Endothelial cell of umbilical vein (primary cell): Measurements from ENCODE around the gene TPM2. TPM values are rescaled to one million over a fixed set of nuclear protein-coding genes. Genes with fewer than 3 reads are reported as not detected.

Experiments
- BruUV-seq: library from RNA; stranded (reverse); fragments of 400-500 nt; replicated peaks from 2 replicates; lab custom pipeline; 2021; lab: Mats Ljungman, UMichigan
- CTCF ChIA-PET: fragments of 300-600, 350-600 bp; sonication (Branson Sonifier 250); formaldehyde crosslinking; loops from one replicate; lab custom pipeline; 2021; ENCODE audit warnings: antibody characterized with exemption, inconsistent platforms; lab: Charles Lee
- POLR2A ChIA-PET: fragments of 300-600, 350-600 bp; sonication (Branson Sonifier 250); formaldehyde crosslinking; loops from one replicate; lab custom pipeline; 2021; ENCODE audit warnings: antibody characterized with exemption, inconsistent platforms; lab: Charles Lee
- DNase-seq: peaks from one replicate; pipeline ENCODE4 v3.0.0-alpha.2; 2011; ENCODE audit warnings: low read depth, low spot score
- FAIRE-seq: peaks from 2 replicates; lab custom pipeline; 2011; peaks lifted over from hg19 to GRCh38; lab: Jason Lieb, UNC
- H2AFZ ChIP-seq: 2 replicates; pipeline ENCODE4 v1.6.0; 2012; ENCODE audit warnings: low read depth, low read length, control low read depth, inconsistent platforms
- H3K27ac ChIP-seq: 2 replicates; pipeline ENCODE4 v1.5.1; 2011; ENCODE audit warnings: low read depth, mild to moderate bottlenecking, control low read depth, low read length, moderate library complexity; ENCODE audit not compliant: insufficient read depth
- H3K27me3 ChIP-seq, 2 experiments: 2 replicates each; pipeline versions ENCODE4 v1.6.0 to v1.6.1; 2011; ENCODE audit warnings: low read length in 2 of 2, mixed read lengths in 1 of 2; ENCODE audit not compliant: control insufficient read depth in 2 of 2, insufficient read depth in 2 of 2
- H3K36me3 ChIP-seq, 2 experiments: 2 replicates in 1 of 2; 3 replicates in 1 of 2; pipeline ENCODE4 v1.5.1; 2011; ENCODE audit warnings: low read length in 2 of 2, mild to moderate bottlenecking in 1 of 2, moderate library complexity in 1 of 2; ENCODE audit not compliant: control insufficient read depth in 2 of 2, insufficient read depth in 2 of 2; ENCODE audit errors: extremely low read depth in 1 of 2
- H3K4me1 ChIP-seq: 3 replicates; pipeline ENCODE4 v1.5.1; 2011; ENCODE audit warnings: mild to moderate bottlenecking, low read length; ENCODE audit not compliant: control insufficient read depth, insufficient read depth; ENCODE audit errors: extremely low read depth
- H3K4me2 ChIP-seq: 2 replicates; pipeline ENCODE4 v1.6.1; 2011; ENCODE audit warnings: low read length, control low read depth, mixed read lengths; ENCODE audit not compliant: insufficient read depth
- H3K4me3 ChIP-seq, 3 experiments: fragments of 200-600 bp in 1 of 3; sonication (generic), shearing (Covaris generic) in 1 of 3; replicated peaks in 1 of 3; 2 replicates each; pipeline ENCODE4 v1.5.1; 2011 to 2016; ENCODE audit warnings: control low read depth in 3 of 3, low read length in 3 of 3, mild to moderate bottlenecking in 2 of 3, inconsistent platforms in 1 of 3, low read depth in 1 of 3, moderate library complexity in 1 of 3; ENCODE audit not compliant: insufficient read depth in 1 of 3
- H3K79me2 ChIP-seq: 2 replicates; pipeline ENCODE4 v1.6.0; 2012; ENCODE audit warnings: low read length, inconsistent platforms; ENCODE audit not compliant: control insufficient read depth, insufficient read depth
- H3K9ac ChIP-seq: replicated peaks from 2 replicates; pipeline ENCODE3; 2011; ENCODE audit warnings: low read length, control low read depth; ENCODE audit not compliant: insufficient read depth; ENCODE audit errors: extremely low read depth
- H3K9me1 ChIP-seq: replicated peaks from 3 replicates; pipeline ENCODE4 v1.6.0; 2011; ENCODE audit warnings: mild to moderate bottlenecking, low read length; ENCODE audit not compliant: control insufficient read depth, insufficient read depth; ENCODE audit errors: extremely low read depth
- H3K9me3 ChIP-seq: replicated peaks from 2 replicates; pipeline ENCODE4 v1.5.1; 2012; ENCODE audit warnings: low read length, inconsistent platforms; ENCODE audit not compliant: control insufficient read depth, insufficient read depth
- H4K20me1 ChIP-seq: replicated peaks from 2 replicates; pipeline ENCODE3; 2011; ENCODE audit warnings: mild to moderate bottlenecking, low read length; ENCODE audit not compliant: control insufficient read depth, insufficient read depth; ENCODE audit errors: extremely low read depth
- CTCF ChIP-seq, 2 donors: IDR thresholded peaks; 1 replicate in 1 of 2; 2 replicates in 1 of 2; pipeline ENCODE4 v1.5.1; 2011; ENCODE audit warnings: low read length in 2 of 2, mild to moderate bottlenecking in 2 of 2, moderate library complexity in 2 of 2, control low read depth in 1 of 2, inconsistent platforms in 1 of 2, low read depth in 1 of 2; ENCODE audit not compliant: insufficient read depth in 1 of 2; ENCODE audit errors: extremely low read depth in 1 of 2
- EZH2 ChIP-seq: IDR thresholded peaks from 2 replicates; pipeline ENCODE4 v1.6.1; 2012; ENCODE audit warnings: borderline replicate concordance, low read depth, mild to moderate bottlenecking, moderate library complexity, low read length, inconsistent platforms; ENCODE audit not compliant: severe bottlenecking
- POLR2A ChIP-seq: IDR thresholded peaks from 2 replicates; pipeline ENCODE4 v1.6.1; 2012; ENCODE audit warnings: low read depth, mild to moderate bottlenecking, control low read depth, low read length
- POLR2AphosphoS5 ChIP-seq: IDR thresholded peaks from 2 replicates; pipeline ENCODE4 v1.6.1; 2012; ENCODE audit warnings: low read depth, mild to moderate bottlenecking, control low read depth, low read length, moderate library complexity; ENCODE audit not compliant: insufficient read depth
- dilution Hi-C: fragments of 300-500 bp; cut with MboI; formaldehyde crosslinking; loops from one replicate; pipeline ENCODE4 v1.15.0; 2019; ENCODE audit warnings: low sequenced_read_pairs; ENCODE audit not compliant: extremely low pct_ligation_motif_present
- intact Hi-C: fragments of 100-400 bp; cut with micrococcal nuclease; formaldehyde crosslinking; loops from one replicate; pipeline ENCODE4 v1.10.0; 2022
- polyA plus RNA-seq, 4 experiments: library from polyadenylated mRNA; depleted of rRNA in 3 of 4; stranded (reverse) in 3 of 4; unstranded in 1 of 4; fragments of >200 nt; gene quantifications; 2 replicates each; pipeline versions ENCODE4 v1.2.1 to v1.2.3, GENCODE V29; 2011 to 2012; ENCODE audit warnings: missing spikeins in 1 of 4
- total RNA-seq: library from RNA; stranded (reverse); gene quantifications from 2 replicates; pipeline ENCODE4 v1.2.3, GENCODE V29; 2021

Gene TPM2
- total and polyA plus RNA-seq, 2 donors (not counting 3 experiments of a cell fraction or from before 2014, with no cell fraction given) = 144 to 279 TPM

GRCh38 chr9:35732800-35733541, 43.2 kb upstream of the TPM2 start:
- Histone ChIP-seq H3K27me3 (no peaks in the 10 kb centered on the region), H3K9me3 (no peaks in the 10 kb centered on the region), H3K9me1 (no peaks in the 10 kb centered on the region), H3K4me2 (peak overlapping the region; percentile 76), H3K79me2 (peaks cover 56% of the 10 kb centered on the region), H3K27ac (peak overlapping the region; percentile 79), H3K9ac (peak overlapping the region; percentile 92), H2AFZ (peak overlapping the region; percentile 15), H3K4me3 (peak overlapping the region; percentile 46 to 92 (median 70)), H4K20me1 (no peaks in the 10 kb centered on the region), H3K4me1 (peaks cover 47% of the 10 kb centered on the region), H3K36me3 (peaks cover 17 to 24% of the 10 kb centered on the region in 2 experiments)
- no peak for TF ChIP-seq EZH2
- TF ChIP-seq POLR2A = peak; percentile 56
- peak; percentile 52 for TF ChIP-seq POLR2AphosphoS5
- peak in 1 of 2 donors; percentile 29 for TF ChIP-seq CTCF (IDR thresholded peaks at IDR 0.05; ENCODE audit: extremely low read depth in 1 of 2, insufficient read depth in 1 of 2, low read depth in 1 of 2, low read length in 2 of 2)
- dilution Hi-C loops (no loop called here), intact Hi-C loops (loop anchor here (1.0 to 2.0 kb wide), 8 partner anchors 16 to 176 kb away; partner anchors contain the start of genes CCDC107, GBA2, HINT2 and RGP1)
- FAIRE-seq (peak; percentile 86), DNase-seq (peak; percentile 70)
- ChIA-PET CTCF (interaction anchor here (0.6 to 3.7 kb wide), 17 partner anchors 8 to 170 kb away, joined by 3 to 32 read pairs (median 4); partner anchors contain the start of genes GBA2, HINT2, MSMP and RGP1), POLR2A (interaction anchor here (0.7 to 1.4 kb wide), 4 partner anchors 11 to 56 kb away, joined by 3 to 5 read pairs (median 4); partner anchors contain the start of genes GBA2 and RGP1)
- TSS peak; percentile 30 for BruUV-seq
